ENCODE results near the gene LTBP4.

Gene LTBP4

GRCh38 chr19:40585241-40585981, 15.8 kb upstream of the LTBP4 start:
- H3K36me3 ChIP-seq (ENCODE audit: control insufficient read depth, low read length): peaks cover 24% of the 10 kb centered on the region
- no peaks in the 10 kb centered on the region for H3K4me1 ChIP-seq (ENCODE audit: control insufficient read depth, low read length)
- no peaks in the 10 kb centered on the region for H3K27me3 ChIP-seq (ENCODE audit: control insufficient read depth, low read length)
- no peak for TF ChIP-seq EZH2phosphoT487 (IDR thresholded peaks at IDR 0.05; ENCODE audit: borderline replicate concordance, low read length)
- no peak for TF ChIP-seq CTCF (IDR thresholded peaks at IDR 0.05; ENCODE audit: low read depth, low read length, poor library complexity, severe bottlenecking)
- H3K9me2 ChIP-seq (replicated peaks; ENCODE audit: control insufficient read depth, low read length): no peaks in the 10 kb centered on the region
- no peak overlapping the region for H3K4me2 ChIP-seq (ENCODE audit: low read length)
- H3K4me3 ChIP-seq (ENCODE audit: low read length): no peak overlapping the region
- no peaks in the 10 kb centered on the region for H4K20me1 ChIP-seq (ENCODE audit: control insufficient read depth, insufficient read depth, low read depth, low read length)
- H3K27ac ChIP-seq (ENCODE audit: low read depth, low read length): no peak overlapping the region
- H3K79me2 ChIP-seq (ENCODE audit: control insufficient read depth, low read length): no peaks in the 10 kb centered on the region
- H3K9me3 ChIP-seq (ENCODE audit: control insufficient read depth, insufficient read depth, low read length): no peaks in the 10 kb centered on the region
- no peaks in the 10 kb centered on the region for H3F3A ChIP-seq (ENCODE audit: control insufficient read depth, insufficient read depth)

- Histone ChIP-seq H3K9me3 (ENCODE audit: control insufficient read depth, insufficient read depth, low read length) (no peaks in the 10 kb centered on the region), H3K9me2 (replicated peaks; ENCODE audit: control insufficient read depth, low read length) (no peaks in the 10 kb centered on the region), H3K36me3 (ENCODE audit: control insufficient read depth, low read length) (peaks cover 19% of the 10 kb centered on the region), H3K27ac (ENCODE audit: low read depth, low read length) (no peak overlapping the region), H4K20me1 (ENCODE audit: control insufficient read depth, insufficient read depth, low read depth, low read length) (no peaks in the 10 kb centered on the region), H3F3A (ENCODE audit: control insufficient read depth, insufficient read depth) (no peaks in the 10 kb centered on the region), H3K79me2 (ENCODE audit: control insufficient read depth, low read length) (no peaks in the 10 kb centered on the region), H3K27me3 (ENCODE audit: control insufficient read depth, low read length) (no peaks in the 10 kb centered on the region), H3K4me2 (ENCODE audit: low read length) (no peak overlapping the region), H3K4me1 (ENCODE audit: control insufficient read depth, low read length) (no peaks in the 10 kb centered on the region), H3K4me3 (ENCODE audit: low read length) (no peak overlapping the region)
- TF ChIP-seq CTCF (IDR thresholded peaks at IDR 0.05; ENCODE audit: low read depth, low read length, poor library complexity, severe bottlenecking): no peak
- TF ChIP-seq EZH2phosphoT487 (IDR thresholded peaks at IDR 0.05; ENCODE audit: borderline replicate concordance, low read length): no peak
These were observed 15.2 kb upstream of the LTBP4 start for GRCh38 chr19:40585982-40586422.

GRCh38 chr19:40586611-40587010, 14.6 kb upstream of the LTBP4 start:
- no peak overlapping the region for H3K4me2 ChIP-seq (ENCODE audit: low read length)
- H3F3A ChIP-seq (ENCODE audit: control insufficient read depth, insufficient read depth): 0 out of 2 replicates have a peak, but pooled peaks cover 4% of the 10 kb centered on the region
- no peak overlapping the region for H3K27ac ChIP-seq (ENCODE audit: low read depth, low read length)

More at GRCh38 chr19:40586611-40587010, 14.6 kb upstream of the LTBP4 start:
- Histone ChIP-seq H3K36me3 (ENCODE audit: control insufficient read depth, low read length) (peaks cover 16% of the 10 kb centered on the region), H3K27me3 (ENCODE audit: control insufficient read depth, low read length) (no peaks in the 10 kb centered on the region), H3K79me2 (ENCODE audit: control insufficient read depth, low read length) (no peaks in the 10 kb centered on the region), H4K20me1 (ENCODE audit: control insufficient read depth, insufficient read depth, low read depth, low read length) (no peaks in the 10 kb centered on the region), H3K4me3 (ENCODE audit: low read length) (no peak overlapping the region), H3K4me1 (ENCODE audit: control insufficient read depth, low read length) (no peaks in the 10 kb centered on the region), H3K9me2 (replicated peaks; ENCODE audit: control insufficient read depth, low read length) (no peaks in the 10 kb centered on the region), H3K9me3 (ENCODE audit: control insufficient read depth, insufficient read depth, low read length) (no peaks in the 10 kb centered on the region)
- TF ChIP-seq CTCF (IDR thresholded peaks at IDR 0.05; ENCODE audit: low read depth, low read length, poor library complexity, severe bottlenecking) (no peak), EZH2phosphoT487 (IDR thresholded peaks at IDR 0.05; ENCODE audit: borderline replicate concordance, low read length) (no peak)
